Astrocyte (in vitro differentiated cells and primary cell): ENCODE data around the gene IL12RB1. TPM values are rescaled to one million over a fixed set of nuclear protein-coding genes. Genes with fewer than 3 reads are reported as not detected.
"Not testable (repeated sequence)": the region's sequence is repeated elsewhere in the genome, so short reads cannot be mapped to it uniquely, and the experiment has no call there.

ENCODE experiments used
- DNase-seq: peaks from one replicate; pipeline ENCODE4 v3.0.0-alpha.2; 2010; ENCODE audit warnings: low read depth
- FAIRE-seq: peaks from 2 replicates; lab custom pipeline; 2011; peaks lifted over from hg19 to GRCh38; lab: Jason Lieb, UNC
- H2AFZ ChIP-seq: 2 replicates; pipeline ENCODE4 v1.6.0; 2012; ENCODE audit warnings: low read depth, low read length, inconsistent platforms
- H3K27ac ChIP-seq: 2 replicates; pipeline ENCODE4 v1.5.1; 2011; ENCODE audit warnings: low read depth, low read length, inconsistent platforms
- H3K27me3 ChIP-seq: 2 replicates; pipeline ENCODE4 v1.6.0; 2011; ENCODE audit warnings: low read length, inconsistent platforms; ENCODE audit not compliant: insufficient read depth
- H3K36me3 ChIP-seq: 2 replicates; pipeline ENCODE4 v1.5.1; 2011; ENCODE audit warnings: low read length, inconsistent platforms; ENCODE audit not compliant: insufficient read depth
- H3K4me1 ChIP-seq: 2 replicates; pipeline ENCODE4 v1.5.1; 2011; ENCODE audit warnings: low read length, inconsistent platforms; ENCODE audit not compliant: insufficient read depth
- H3K4me2 ChIP-seq: 2 replicates; pipeline ENCODE4 v1.6.0; 2012; ENCODE audit warnings: low read length, inconsistent platforms
- H3K4me3 ChIP-seq: 2 replicates; pipeline ENCODE4 v1.5.1; 2011; ENCODE audit warnings: low read depth, mild to moderate bottlenecking, low read length, inconsistent platforms; ENCODE audit not compliant: insufficient read depth
- H3K79me2 ChIP-seq: 2 replicates; pipeline ENCODE4 v1.6.0; 2012; ENCODE audit warnings: mild to moderate bottlenecking, low read length, inconsistent platforms; ENCODE audit not compliant: insufficient read depth
- H3K9ac ChIP-seq: 2 replicates; pipeline ENCODE4 v1.6.0; 2012; ENCODE audit warnings: mild to moderate bottlenecking, low read length, inconsistent platforms
- H3K9me3 ChIP-seq: 2 replicates; pipeline ENCODE4 v1.5.1; 2012; ENCODE audit warnings: low read depth, mild to moderate bottlenecking, low read length, inconsistent platforms; ENCODE audit not compliant: insufficient read depth
- H4K20me1 ChIP-seq: 2 replicates; pipeline ENCODE4 v1.6.0; 2012; ENCODE audit warnings: low read length, inconsistent platforms; ENCODE audit not compliant: insufficient read depth
- H3K27ac Mint-ChIP-seq: one replicate; pipeline ENCODE4 v1.8.0; 2021; ENCODE audit warnings: mild to moderate bottlenecking, mixed read lengths; ENCODE audit not compliant: unreplicated experiment
- H3K27me3 Mint-ChIP-seq: one replicate; pipeline ENCODE4 v1.8.0; 2021; ENCODE audit warnings: low read depth, mixed read lengths; ENCODE audit not compliant: unreplicated experiment
- H3K36me3 Mint-ChIP-seq: one replicate; pipeline ENCODE4 v1.8.0; 2021; ENCODE audit warnings: low read depth, mixed read lengths; ENCODE audit not compliant: unreplicated experiment
- H3K4me1 Mint-ChIP-seq: one replicate; pipeline ENCODE4 v1.8.0; 2021; ENCODE audit warnings: low read depth, mixed read lengths; ENCODE audit not compliant: unreplicated experiment
- H3K4me3 Mint-ChIP-seq: one replicate; pipeline ENCODE4 v1.8.0; 2021; ENCODE audit warnings: mild to moderate bottlenecking, moderate library complexity, mixed read lengths; ENCODE audit not compliant: unreplicated experiment
- H3K9me3 Mint-ChIP-seq: one replicate; pipeline ENCODE4 v1.8.0; 2021; ENCODE audit warnings: mild to moderate bottlenecking, mixed read lengths; ENCODE audit not compliant: unreplicated experiment
- EZH2 ChIP-seq: IDR thresholded peaks from 2 replicates; pipeline ENCODE4 v1.6.1; 2012; ENCODE audit warnings: mild to moderate bottlenecking, low read length, inconsistent platforms; ENCODE audit not compliant: insufficient read depth
- total RNA-seq: library from RNA; stranded (reverse); gene quantifications from 2 replicates; pipeline ENCODE4 v1.2.1, GENCODE V29; 2021
- TF ChIP-seq, protein P1 (sequence below): IDR thresholded peaks from 2 replicates; pipeline ENCODE4 v1.5.1; 2011; ENCODE audit warnings: low read depth, mild to moderate bottlenecking, inconsistent platforms, low read length, moderate library complexity; ENCODE audit not compliant: insufficient read depth

The IL12RB1 gene
- total RNA-seq, 1 donor from 2014 or later, result 0.07 TPM

DNA sequence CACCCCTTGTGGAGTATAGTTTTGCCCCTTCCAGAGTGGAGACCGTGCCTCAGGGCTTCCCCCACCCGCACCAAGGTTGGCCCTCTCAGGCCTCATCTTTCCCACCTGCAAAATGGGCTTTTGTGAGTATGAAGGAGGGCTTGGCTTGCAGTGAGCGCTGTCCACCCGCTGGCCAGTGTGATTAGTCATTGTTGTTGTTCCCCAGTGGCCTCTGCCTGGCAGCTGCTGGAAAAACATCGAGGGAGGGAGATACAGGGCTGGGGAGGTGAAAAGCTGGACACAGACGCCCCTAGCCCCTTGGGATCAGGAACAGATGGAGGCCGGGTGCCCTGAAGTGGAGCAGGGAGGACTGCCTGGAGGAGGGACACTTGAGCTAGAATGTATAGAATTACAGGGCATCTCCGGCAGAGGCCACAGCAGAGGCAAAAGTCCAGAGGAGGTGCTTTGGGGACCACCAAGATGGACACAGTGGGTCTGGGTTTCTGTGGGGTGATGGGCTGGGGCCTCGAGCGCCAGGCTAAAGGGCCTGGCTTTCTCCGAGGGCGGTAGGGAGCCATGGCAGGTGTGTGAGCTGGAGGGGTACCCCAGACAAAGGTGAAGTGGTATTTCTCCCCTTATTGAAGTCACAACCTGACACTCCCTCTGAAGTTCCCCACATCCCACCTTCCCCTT lies 3.9 kb upstream of the IL12RB1 start:
- H3K4me3 Mint-ChIP-seq, result no peak overlapping the region
- H3K27me3 Mint-ChIP-seq, result peaks cover 3% of the 10 kb centered on the region
- Histone ChIP-seq H3K27me3 (peaks cover 2% of the 10 kb centered on the region), H4K20me1 (no peaks in the 10 kb centered on the region), H3K9me3 (no peaks in the 10 kb centered on the region), H3K4me1 (no peaks in the 10 kb centered on the region), H3K4me2 (no peak overlapping the region), H3K79me2 (no peaks in the 10 kb centered on the region), H3K4me3 (no peak overlapping the region), H3K27ac (no peak overlapping the region), H2AFZ (no peak overlapping the region), H3K9ac (no peak overlapping the region), H3K36me3 (no peaks in the 10 kb centered on the region)
- no peak overlapping the region for H3K27ac Mint-ChIP-seq
- no peaks in the 10 kb centered on the region for H3K4me1 Mint-ChIP-seq
- H3K9me3 Mint-ChIP-seq, result no peaks in the 10 kb centered on the region
- no peak for DNase-seq
- FAIRE-seq, result no peak
- no peaks in the 10 kb centered on the region for H3K36me3 Mint-ChIP-seq
- no peak for TF ChIP-seq EZH2
- TF ChIP-seq, protein P1, sequence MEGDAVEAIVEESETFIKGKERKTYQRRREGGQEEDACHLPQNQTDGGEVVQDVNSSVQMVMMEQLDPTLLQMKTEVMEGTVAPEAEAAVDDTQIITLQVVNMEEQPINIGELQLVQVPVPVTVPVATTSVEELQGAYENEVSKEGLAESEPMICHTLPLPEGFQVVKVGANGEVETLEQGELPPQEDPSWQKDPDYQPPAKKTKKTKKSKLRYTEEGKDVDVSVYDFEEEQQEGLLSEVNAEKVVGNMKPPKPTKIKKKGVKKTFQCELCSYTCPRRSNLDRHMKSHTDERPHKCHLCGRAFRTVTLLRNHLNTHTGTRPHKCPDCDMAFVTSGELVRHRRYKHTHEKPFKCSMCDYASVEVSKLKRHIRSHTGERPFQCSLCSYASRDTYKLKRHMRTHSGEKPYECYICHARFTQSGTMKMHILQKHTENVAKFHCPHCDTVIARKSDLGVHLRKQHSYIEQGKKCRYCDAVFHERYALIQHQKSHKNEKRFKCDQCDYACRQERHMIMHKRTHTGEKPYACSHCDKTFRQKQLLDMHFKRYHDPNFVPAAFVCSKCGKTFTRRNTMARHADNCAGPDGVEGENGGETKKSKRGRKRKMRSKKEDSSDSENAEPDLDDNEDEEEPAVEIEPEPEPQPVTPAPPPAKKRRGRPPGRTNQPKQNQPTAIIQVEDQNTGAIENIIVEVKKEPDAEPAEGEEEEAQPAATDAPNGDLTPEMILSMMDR, result no peak

DNA sequence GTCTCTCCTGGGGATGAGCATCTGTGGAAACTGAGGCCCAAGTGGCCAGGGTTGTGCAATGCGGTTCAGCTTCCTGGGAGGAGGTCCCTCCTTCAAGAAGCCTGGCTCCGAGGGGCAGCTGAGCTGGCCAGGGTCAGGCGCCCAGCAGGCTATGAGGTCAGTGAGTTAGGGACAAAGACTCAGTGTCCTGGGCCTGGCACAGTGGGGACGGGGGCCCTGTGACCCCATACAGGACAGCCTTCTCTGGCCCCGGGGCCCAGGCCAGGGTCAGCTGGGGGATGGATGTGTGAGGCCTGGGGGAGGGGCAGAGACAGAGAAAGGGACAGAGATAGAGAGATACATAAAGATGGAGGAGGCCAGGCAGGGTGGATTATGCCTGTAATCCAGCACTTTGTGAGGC lies 3.0 kb upstream of the IL12RB1 start:
- H3K36me3 ChIP-seq, result no peaks in the 10 kb centered on the region
- no peaks in the 10 kb centered on the region for H3K4me1 ChIP-seq
- Mint-ChIP-seq H3K36me3 (no peaks in the 10 kb centered on the region), H3K9me3 (no peaks in the 10 kb centered on the region), H3K27ac (no peak overlapping the region), H3K27me3 (peaks cover 2% of the 10 kb centered on the region), H3K4me3 (no peak overlapping the region), H3K4me1 (no peaks in the 10 kb centered on the region)
- no peak overlapping the region for H2AFZ ChIP-seq
- H3K9ac ChIP-seq, result no peak overlapping the region
- DNase-seq (no peak), FAIRE-seq (no peak)
- H3K79me2 ChIP-seq, result no peaks in the 10 kb centered on the region
- H4K20me1 ChIP-seq, result no peaks in the 10 kb centered on the region
- no peak overlapping the region for H3K4me3 ChIP-seq
- TF ChIP-seq, protein P1, result no peak
- TF ChIP-seq EZH2, result no peak
- no peak overlapping the region for H3K27ac ChIP-seq
- H3K4me2 ChIP-seq, result no peak overlapping the region
- H3K9me3 ChIP-seq, result no peaks in the 10 kb centered on the region
- peaks cover 2% of the 10 kb centered on the region for H3K27me3 ChIP-seq

DNA sequence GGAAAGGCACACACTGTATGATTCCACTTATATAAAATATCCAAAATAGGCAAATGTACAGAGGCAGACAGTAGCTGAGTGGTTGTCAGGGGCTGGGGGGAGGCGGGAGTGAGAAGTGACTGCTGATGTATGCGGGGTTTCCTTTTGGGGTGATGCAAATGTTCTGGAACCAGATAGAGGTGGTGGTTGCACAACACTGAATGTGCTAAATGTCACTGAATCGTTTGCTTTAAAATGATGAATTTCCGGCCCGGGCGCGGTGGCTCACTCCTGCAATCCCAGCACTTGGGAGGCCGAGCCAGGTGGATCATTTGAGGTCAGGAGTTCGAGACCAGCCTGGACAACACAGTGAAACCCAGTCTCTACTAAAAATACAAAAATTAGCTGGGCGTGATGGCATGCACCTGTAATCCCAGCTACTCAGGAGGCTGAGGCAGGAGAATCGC lies 2.4 kb upstream of the IL12RB1 start:
- not testable (repeated sequence) for H3K4me3 Mint-ChIP-seq, H3K79me2 ChIP-seq, DNase-seq, H3K4me1 Mint-ChIP-seq, H3K36me3 Mint-ChIP-seq, H3K27me3 Mint-ChIP-seq, H4K20me1 ChIP-seq, H3K4me3 ChIP-seq, H3K4me1 ChIP-seq, H3K4me2 ChIP-seq, H3K27ac ChIP-seq, H3K9ac ChIP-seq, H3K36me3 ChIP-seq, H3K9me3 ChIP-seq, H2AFZ ChIP-seq, H3K27me3 ChIP-seq, H3K9me3 Mint-ChIP-seq, H3K27ac Mint-ChIP-seq, FAIRE-seq
